NCI-H446 (cell line): ENCODE results near the gene TYROBP.
"Not testable (repeated sequence)": the region's sequence is repeated elsewhere in the genome, so short reads cannot be mapped to it uniquely, and the experiment has no call there.

Source experiments
- DNase-seq, 2 experiments: peaks; one replicate each; lab custom pipeline; 2025; lab: John Stamatoyannopoulos, UW

Gene TYROBP

DNA sequence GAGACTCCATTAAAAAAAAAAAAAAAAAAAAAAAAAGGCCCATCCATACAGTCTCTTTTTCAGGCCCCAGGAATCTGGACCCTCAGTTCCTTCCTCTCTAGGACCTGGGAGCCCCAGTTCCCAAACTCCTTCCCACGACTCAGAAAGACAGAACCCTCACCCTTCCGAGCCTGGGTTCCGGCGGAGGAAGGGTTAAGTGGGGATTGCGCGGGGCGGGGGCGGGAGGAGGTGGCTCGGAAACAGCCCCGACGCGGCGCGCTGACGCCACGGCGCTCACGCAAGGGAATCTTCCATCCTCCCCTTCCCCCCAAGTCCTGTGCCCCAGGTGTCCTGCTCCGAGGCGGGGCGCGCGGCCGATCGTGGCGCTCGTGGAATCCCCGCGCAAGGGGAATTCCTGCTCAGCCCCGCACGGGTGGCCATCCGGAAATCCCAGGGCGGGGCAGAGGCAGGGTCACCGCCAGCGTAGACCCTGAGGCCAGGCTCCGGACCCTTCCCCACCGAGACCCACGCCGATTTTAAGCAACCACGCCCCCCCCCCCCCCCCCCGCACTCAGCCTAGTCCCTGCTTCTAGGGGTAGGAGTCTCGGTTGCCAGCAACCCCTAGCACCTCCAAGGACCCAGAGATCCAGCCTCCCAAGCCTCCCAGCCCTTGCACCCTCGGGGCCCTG is 8.4 kb downstream of the TYROBP start:
- peak; percentile 73 to 87 for DNase-seq

DNA sequence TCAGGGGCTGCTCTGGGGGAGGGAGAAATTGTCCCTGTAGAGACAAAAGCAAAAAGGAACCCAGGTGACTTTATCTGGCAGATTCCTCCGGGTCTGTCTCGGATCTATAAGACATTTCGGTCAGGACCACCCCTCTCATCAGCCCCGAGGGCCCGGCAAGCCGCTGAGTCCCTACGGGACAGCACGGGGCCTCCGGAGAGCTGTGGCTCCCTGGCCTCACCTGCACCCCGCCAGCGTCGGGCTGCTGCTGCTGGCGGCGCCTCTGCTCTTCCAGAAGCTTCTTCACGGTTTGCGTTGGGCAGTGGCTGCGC is 9.6 kb downstream of the TYROBP start:
- no peak for DNase-seq

DNA sequence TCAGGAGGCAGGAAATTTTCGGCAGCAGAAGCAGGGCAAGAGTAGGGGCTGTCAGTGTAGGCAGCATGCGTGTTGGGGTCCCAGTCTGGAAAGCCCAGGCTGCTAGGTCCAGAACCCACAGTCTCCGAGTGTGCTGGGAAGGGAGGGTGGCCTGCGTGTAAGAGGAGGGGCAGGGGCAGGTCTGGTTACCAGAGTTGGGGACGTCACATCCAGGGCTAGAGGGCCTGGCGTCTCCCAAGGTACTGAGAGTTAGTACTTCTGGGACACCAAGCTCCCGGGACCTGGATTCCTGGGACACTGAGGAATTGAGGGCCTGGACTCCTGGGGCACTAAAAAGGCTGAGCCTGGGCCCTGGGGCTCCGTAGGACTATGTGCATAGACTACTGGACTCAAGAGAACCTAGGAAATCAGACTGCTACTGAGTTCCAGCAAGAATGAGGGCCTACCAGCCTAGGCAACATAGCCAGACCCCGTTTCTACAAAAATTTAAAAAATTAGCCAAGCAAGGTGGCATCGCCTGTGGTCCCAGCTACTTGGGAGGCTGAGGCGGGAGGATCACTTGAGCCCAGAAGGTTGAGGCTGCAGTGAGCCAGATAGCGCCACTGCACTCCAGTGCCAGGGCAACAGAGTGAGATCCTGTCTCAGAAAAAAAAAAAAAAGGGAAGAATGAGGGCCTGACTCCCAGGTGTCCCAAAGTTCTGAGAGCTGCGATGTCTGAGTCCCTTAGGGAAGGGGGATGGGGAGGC is 10.2 kb downstream of the TYROBP start:
- DNase-seq: no peak

DNA sequence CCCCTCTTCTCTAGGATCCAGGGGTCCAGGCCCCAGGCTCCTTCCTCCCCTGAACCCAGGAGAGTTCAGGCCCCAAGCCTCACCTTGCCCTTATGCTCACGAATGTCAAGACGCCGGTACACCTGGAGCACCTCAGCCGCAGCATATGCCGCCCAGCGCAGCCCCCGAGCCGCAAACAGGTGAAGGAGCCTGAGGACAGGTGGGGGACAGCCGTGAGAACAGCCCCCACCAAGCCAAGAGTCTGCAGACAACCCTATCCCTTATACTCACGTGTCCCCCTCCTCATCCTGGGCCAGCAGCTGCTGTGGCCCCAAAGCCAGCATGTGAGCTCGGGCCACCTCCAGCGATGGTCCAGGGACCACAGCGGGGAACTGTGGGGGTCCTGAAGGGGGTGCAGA is 11.5 kb downstream of the TYROBP start:
- DNase-seq: no peak

DNA sequence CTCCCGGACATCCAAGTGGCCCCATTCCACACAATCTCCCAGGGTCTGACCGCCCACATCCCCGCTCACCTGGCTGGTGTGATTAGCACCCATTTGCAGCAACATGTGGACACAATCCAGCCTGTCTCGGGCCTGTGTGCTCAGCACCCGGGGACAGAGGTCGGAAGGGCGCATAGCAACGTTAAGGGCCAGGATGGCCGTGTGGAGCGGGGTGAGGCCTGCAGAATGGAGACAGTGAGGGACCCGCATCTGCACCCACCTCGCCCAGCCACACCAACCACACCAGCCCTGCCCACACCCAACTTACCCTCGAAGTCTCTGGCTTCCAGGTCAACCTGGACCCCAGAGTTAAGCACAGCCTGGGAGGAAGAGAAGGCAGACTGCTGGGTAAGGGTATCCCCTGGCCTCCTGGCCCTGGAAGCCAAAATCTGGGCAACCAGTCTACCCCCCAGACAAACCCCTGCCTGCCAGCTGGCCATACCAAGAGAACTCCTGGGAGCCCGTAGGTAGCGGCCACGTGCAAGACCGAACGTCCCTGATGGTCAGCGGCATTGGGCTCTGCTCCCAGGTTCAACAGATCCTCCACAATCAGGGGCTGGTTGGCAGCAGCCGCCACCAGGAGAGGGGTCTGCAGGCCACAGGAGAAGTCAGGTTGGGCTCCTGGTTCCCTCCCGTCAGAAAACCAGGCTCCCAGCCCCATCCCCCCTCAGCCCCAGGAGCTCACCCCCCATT is 12.0 kb downstream of the TYROBP start:
- DNase-seq: no peak

DNA sequence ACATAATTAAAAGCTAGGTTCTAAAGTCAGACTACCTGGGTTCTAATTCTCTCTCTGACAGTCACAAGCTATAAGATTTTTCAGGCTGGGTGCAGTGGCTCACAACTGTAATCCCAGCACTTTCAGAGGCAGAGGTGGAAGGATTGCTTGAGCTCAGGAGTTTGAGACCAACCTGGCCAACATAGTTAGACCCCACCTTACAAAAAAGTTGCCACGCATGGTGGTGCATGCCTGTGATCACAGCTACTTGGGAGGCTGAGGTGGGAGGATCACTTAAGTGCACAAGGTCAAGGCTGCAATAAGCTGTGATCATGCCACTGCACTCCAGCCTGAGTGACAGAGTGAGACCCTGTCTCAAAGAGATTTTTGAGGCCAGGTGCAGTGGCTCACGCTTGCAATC is 13.8 kb downstream of the TYROBP start:
- no peak for DNase-seq

DNA sequence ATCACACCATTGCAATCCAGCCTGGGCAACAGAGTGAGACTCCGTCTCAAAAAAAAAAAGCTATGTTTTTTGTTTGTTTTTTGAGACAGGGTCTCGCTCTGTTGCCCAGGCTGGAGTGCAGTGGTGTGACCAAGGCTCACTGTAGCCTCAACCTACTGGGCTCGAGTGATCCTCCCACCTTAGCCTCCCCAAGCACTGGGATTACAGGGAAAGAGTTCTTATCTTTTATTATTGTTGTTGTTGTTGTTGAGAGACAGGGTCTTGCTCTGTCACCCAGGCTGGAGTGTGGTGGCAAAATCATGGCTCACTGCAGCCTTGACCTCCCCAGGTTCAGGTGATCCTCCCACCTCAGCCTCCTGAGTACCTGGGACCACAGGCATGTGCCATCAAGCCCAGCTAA is 16.3 kb downstream of the TYROBP start:
- not testable (repeated sequence) for DNase-seq

DNA sequence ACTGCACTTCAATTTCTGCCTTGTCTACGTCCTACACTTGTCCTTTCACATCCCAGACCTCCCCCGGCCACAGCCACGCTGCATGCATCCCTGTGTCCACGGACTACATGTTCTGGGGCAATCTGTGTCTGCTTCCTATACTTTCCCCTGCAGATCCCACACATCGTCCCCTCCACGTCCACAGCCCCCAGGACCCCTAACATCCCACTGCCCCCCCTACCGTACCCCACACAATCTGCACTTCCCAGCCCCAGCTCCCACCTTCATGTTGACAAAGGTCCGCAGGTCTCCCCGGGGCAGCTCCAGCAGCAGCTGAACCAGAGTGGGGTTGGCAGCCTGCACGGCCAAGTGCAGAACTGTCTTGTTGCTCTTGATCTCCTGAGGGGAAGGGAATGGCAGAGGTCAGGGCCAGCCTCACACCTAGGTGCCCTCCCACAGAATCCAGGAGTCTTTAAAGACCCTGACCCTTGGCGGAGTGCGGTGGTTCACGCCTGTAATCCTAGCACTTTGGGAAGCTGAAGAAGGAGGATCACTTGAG is 17.9 kb downstream of the TYROBP start:
- no peak for DNase-seq

DNA sequence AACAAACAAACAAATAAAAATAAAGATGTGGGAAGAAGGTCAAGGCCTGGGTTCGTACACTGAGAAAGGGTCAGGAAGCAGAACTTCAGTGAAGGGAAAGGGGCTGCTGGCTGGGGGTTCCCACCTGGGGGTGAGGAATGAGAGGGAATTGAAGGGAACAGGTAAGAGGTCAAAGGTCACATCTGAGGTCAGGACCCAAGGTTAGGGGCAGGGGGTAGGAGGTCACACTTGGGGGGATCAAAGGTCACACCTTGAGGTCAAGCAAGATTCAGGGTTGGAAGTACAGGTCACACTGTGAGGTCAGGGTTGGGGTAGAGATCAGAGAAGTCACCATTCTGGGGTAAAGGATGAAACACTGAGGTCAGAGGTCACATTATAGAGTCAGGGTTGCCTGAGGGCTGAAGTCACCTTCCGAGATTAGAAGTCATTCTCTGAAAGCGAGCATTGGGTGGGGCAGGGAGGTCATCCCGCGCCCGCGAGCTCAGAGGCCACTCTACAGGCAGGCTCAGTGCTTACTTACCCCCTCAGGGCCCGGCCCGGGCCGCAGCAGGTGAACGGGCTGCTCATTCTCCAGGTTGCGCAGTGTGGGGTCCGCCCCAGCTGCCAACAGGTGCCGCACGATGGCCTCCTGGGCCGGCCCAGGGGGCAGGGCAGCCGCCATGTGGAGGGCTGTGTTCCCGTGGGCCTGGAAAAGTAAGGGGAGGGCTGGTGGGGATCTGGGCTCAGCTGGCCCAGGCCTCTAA is 18.6 kb downstream of the TYROBP start:
- DNase-seq: no peak

DNA sequence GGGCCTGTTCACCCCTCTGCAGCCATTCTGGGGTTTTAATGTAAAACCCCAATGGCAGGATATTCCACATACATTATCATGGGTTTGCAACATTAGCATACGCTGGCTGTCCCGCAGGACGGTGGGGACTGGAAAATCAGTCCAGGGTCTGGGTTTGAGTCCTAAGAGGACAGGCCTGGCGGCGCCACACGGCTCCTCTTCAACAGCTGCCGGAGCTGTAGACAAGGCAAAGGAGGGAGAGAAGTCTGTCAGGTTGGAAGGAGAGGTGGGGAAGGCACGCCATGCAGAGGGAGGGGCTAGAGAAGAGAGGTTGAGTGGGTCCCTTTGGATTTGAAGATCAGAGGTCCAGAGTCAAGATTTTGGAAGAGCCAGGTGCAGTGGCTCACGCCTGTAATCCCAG is 19.7 kb downstream of the TYROBP start:
- no peak for DNase-seq

DNA sequence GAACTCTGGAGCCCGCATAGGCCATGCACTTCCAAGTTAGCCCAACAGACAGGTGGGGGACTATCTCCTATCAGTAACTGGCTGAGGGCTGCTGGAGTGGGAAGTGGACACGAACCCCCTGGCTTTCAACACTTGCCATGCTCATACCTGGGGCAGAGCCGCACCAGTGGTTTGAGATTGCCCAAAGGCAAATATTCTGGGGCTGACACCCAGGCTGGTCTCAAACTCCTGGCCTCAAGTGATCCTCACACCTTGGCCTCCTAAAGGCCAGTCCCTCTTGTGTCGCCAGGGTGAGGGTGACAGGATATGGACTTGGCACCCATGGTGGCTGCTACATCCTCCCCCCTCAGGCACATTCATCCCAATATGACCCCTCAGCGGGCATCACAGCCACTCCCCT is 20.9 kb downstream of the TYROBP start:
- no peak for DNase-seq

DNA sequence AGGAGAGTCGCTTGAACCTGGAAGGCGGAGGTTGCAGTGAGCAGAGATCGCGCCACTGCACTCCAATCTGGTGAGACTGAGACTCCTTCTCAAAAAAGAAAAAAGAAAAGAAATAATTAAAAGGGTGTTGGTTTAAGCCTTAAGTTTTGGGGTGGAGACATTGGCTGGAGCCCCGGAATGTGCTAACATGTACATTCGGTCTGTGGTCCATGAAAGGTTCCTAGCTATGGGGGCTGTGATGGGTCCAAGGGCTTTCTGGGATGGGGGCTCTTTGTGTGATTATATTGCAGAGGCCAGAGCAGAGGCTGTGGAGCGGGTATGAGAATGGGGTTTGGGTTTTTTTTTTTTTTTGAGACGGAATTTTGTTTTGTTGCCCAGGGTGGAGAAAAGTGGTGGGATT is 22.2 kb downstream of the TYROBP start:
- no peak for DNase-seq

DNA sequence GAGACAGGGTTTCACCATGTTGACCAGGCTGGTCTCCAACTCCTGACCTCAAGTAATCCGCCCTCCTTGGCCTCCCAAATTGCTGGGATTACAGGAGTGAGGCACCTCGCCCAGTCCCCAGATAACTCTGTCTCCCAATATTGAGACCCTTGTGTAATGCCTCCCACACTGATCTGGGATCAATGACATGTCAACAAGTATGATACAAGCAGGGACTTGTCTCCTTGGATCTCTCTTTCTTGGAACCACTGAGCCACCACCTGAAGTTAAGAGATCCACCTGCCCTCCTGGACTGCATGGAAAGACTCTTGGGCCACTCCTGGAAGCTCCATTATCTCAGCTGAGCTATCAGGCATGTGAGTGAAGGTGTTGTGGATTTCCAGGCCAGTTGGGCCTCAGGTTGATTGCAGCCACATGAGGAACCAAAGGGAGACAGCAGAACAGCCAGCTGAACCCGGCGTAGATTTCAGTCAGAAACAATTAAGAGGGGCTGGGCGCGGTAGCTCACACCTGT is 22.8 kb downstream of the TYROBP start:
- DNase-seq: no peak

DNA sequence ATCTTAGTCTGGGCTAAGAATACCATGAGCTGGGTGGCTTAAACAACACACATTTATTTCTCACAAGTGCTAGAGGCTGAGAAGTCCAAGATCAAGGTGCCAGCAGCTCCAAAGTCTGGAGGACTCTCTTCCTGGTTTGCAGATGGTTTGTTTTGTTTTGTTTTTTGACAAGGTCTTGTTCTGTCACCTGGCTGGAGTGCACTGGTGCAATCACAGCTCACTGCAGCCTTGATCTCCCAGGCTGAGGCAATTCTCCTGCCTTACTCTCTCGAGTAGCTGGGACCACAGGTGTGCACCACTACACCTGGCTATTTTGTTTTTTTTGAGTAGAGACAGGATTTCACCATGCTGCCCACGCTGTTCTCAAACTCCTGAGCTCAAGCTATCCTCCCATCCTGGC is 24.2 kb downstream of the TYROBP start:
- no peak for DNase-seq

DNA sequence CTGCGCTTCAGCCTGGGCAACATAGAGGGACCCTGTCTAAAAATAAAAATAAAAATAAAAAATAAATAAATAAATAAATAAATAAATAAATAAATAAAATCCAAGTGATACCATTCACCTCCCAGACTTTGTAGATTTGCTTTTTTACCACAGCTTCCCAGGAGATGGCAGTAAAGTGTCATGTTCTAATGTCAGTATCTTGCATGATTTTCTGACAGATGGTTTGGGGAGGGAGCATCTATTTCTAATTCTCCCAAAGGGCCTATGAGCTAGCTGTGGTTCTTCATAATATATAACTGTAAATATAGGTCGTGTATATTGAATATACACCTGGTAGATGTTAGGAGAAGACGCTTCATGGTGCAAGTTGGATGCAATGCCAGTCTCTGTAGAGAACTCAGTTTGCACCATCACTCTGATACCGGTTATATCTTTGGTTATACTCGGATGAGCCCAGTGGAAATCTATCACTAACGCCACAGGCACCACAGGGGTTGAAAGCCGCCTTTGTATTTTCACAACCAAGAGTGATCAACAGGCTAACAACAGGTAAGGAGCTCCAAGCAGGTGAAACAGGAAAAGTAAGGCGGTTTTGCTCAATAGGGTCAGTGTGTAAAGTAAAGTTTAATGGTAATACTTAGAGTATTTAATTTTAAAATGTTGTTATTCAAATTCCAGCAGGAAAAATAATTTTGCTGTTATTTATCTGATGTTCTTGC is 25.8 kb downstream of the TYROBP start:
- DNase-seq: peak; percentile 71 to 87

DNA sequence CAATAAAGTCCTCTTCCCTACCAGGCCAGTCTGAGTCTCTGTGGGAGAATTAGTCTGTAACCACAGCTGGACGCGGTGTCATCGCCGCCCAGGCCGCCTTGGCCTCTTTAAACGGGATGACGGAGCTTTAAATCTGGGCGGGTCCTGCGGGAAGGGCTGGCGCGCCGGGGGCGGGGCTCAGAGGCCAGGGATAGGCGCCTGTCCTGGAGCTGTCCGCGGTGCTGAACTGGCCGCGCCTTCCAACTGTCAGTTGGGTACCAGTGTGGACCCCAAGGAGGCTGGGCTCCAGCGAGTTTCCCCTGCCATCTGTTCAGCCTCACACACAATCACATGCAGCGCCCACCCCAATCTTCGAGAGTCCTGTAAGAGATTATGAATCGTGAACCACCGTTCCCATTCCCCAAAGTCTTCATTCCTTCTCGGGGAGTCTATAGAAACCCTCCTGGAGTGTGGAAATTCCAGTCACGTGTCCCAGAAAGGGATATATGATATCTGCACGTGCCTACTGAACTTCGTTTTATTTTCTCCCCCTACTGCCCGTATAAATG is 28.3 kb downstream of the TYROBP start:
- DNase-seq: peak in 1 of 2 experiments; percentile 23

DNA sequence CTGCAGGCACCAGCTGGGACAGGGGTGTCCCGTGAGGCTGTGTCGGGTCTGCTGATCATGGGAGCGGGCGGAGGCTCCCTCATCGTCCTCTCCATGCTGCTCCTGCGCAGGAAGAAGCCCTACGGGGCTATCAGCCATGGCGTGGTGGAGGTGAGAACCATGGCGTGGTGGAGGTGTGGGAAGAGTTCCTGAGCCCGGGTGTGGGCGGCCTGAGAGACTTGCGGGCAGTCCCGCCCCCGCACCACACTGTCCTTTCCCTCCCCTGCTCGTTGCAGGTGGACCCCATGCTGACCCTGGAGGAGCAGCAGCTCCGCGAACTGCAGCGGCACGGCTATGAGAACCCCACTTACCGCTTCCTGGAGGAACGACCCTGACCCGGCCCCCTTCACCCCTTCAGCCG is 29.0 kb downstream of the TYROBP start:
- DNase-seq: no peak

DNA sequence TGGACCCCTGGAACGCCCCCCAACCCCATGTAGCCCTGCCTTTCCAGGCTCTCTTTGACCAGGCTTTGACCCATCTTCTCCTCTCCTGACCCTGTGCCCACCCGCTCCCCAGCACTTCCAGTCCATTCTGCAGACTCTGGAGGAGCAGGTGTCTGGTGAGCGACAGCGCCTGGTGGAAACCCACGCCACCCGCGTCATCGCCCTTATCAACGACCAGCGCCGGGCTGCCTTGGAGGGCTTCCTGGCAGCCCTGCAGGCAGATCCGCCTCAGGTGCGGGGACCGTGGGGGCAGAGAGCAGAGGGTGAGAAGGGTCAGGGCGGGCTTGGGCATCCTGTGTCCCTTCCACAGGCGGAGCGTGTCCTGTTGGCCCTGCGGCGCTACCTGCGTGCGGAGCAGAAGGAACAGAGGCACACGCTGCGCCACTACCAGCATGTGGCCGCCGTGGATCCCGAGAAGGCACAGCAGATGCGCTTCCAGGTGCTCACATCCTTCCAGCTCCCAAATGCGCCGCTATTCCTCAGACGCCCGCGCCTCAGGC is 33.6 kb downstream of the TYROBP start:
- no peak for DNase-seq

DNA sequence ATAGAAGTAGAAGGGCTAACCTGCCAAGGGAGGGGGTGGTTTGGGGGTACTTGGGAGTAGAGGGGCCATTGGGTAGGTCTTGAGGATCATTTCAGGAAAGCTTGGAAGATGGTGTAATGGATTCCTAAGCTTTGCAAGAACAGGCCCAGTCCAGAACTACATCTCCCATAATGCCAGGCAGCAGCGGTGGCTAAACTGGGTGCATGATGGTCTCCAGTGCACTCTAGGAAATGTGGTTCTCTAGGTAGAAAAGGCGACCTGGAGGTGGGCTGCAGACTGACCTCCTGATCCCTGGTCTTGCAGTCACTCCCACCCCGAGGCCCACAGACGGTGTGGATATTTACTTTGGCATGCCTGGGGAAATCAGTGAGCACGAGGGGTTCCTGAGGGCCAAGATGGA is 35.9 kb downstream of the TYROBP start:
- no peak for DNase-seq

DNA sequence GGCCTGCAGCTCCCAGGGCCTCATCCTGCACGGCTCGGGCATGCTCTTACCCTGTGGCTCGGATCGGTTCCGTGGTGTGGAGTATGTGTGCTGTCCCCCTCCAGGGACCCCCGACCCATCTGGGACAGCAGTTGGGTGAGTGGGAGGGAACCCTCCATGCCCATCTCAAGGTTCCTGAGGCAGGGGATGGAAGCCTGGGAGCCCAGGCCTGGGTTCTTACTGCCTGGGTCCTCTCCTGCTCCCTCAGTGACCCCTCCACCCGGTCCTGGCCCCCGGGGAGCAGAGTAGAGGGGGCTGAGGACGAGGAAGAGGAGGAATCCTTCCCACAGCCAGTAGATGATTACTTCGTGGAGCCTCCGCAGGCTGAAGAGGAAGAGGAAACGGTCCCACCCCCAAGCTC is 36.5 kb downstream of the TYROBP start:
- no peak for DNase-seq

DNA sequence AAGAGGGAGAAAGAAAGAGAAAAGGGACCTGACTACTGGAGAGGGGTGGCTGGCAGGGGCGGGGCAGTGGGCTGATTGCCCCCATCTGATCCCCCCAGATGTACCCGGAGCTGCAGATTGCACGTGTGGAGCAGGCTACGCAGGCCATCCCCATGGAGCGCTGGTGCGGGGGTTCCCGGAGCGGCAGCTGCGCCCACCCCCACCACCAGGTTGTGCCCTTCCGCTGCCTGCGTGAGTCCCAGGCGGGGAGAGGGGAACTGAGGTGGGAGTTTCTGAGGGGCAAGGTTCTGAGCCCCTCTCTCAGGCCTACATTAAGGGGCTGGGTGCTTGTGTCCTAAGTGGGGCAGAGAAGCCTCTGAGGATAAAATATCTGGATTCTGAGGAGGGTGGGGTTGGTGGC is 37.3 kb downstream of the TYROBP start:
- no peak for DNase-seq
